ENCODE measurements around the gene ZNF362.

ZNF362 gene

GRCh38 chr1:33270379-33270778, 14.1 kb downstream of the ZNF362 start:
- no peak for DNase-seq (ENCODE audit: low read depth, low spot score)
- TF ChIP-seq CTCF (IDR thresholded peaks at IDR 0.05; ENCODE audit: low read depth, low read length), result no peak
- in situ Hi-C loops (cut with HindIII; ENCODE audit: low sequenced_read_pairs), result no loop called here

GRCh38 chr1:33270808-33271465, 14.6 kb downstream of the ZNF362 start:
- H3K4me3 ChIP-seq (ENCODE audit: low read depth, low read length), result no peak overlapping the region
- no peak for TF ChIP-seq CTCF (IDR thresholded peaks at IDR 0.05; ENCODE audit: low read depth, low read length)
- DNase-seq (ENCODE audit: low read depth, low spot score), result no peak
- in situ Hi-C loops (cut with HindIII; ENCODE audit: low sequenced_read_pairs), result no loop called here

More at GRCh38 chr1:33270379-33270778, 14.1 kb downstream of the ZNF362 start:
- H3K4me3 ChIP-seq (ENCODE audit: low read depth, low read length), result no peak overlapping the region

- in situ Hi-C loops (cut with HindIII; ENCODE audit: low sequenced_read_pairs), result no loop called here
- TF ChIP-seq CTCF (IDR thresholded peaks at IDR 0.05; ENCODE audit: low read depth, low read length), result no peak
- DNase-seq (ENCODE audit: low read depth, low spot score), result no peak
- no peak overlapping the region for H3K4me3 ChIP-seq (ENCODE audit: low read depth, low read length)
Observed at GRCh38 chr1:33271666-33272505, 15.6 kb downstream of the ZNF362 start.

GRCh38 chr1:33272509-33272908, 16.2 kb downstream of the ZNF362 start:
- H3K4me3 ChIP-seq (ENCODE audit: low read depth, low read length), result no peak overlapping the region
- in situ Hi-C loops (cut with HindIII; ENCODE audit: low sequenced_read_pairs), result no loop called here
- no peak for DNase-seq (ENCODE audit: low read depth, low spot score)
- TF ChIP-seq CTCF (IDR thresholded peaks at IDR 0.05; ENCODE audit: low read depth, low read length), result no peak

- no peak for DNase-seq (ENCODE audit: low read depth, low spot score)
- TF ChIP-seq CTCF (IDR thresholded peaks at IDR 0.05; ENCODE audit: low read depth, low read length), result no peak
- in situ Hi-C loops (cut with HindIII; ENCODE audit: low sequenced_read_pairs), result no loop called here
- no peak overlapping the region for H3K4me3 ChIP-seq (ENCODE audit: low read depth, low read length)
Observed at GRCh38 chr1:33272930-33273329, 16.6 kb downstream of the ZNF362 start.

GRCh38 chr1:33273406-33273805, 17.1 kb downstream of the ZNF362 start:
- H3K4me3 ChIP-seq (ENCODE audit: low read depth, low read length), result no peak overlapping the region
- no peak for TF ChIP-seq CTCF (IDR thresholded peaks at IDR 0.05; ENCODE audit: low read depth, low read length)
- DNase-seq (ENCODE audit: low read depth, low spot score), result no peak
- in situ Hi-C loops (cut with HindIII; ENCODE audit: low sequenced_read_pairs), result no loop called here
